SK-N-MC (cell line): ENCODE data around the gene PROSER2.

ENCODE experiments used
- EZH2 ChIP-seq: fragments of 200-600 bp; sonication (generic); IDR thresholded peaks from one replicate; pipeline ENCODE4 v1.6.1; 2017; ENCODE audit warnings: antibody characterized with exemption
- FOXP2 ChIP-seq: optimal IDR thresholded peaks from 2 replicates; pipeline ENCODE3; 2011; ENCODE audit warnings: mild to moderate bottlenecking, moderate library complexity; ENCODE audit not compliant: insufficient read depth; ENCODE audit errors: extremely low read length, control extremely low read depth
- POLR2AphosphoS5 ChIP-seq: IDR thresholded peaks from 2 replicates; pipeline ENCODE4 v1.6.1; 2012; ENCODE audit warnings: mild to moderate bottlenecking, low read depth, low read length, borderline replicate concordance

- TF ChIP-seq POLR2AphosphoS5 (no peak), EZH2 (no peak), FOXP2 (no peak)
These were observed 47.3 kb downstream of the PROSER2 start for GRCh38 chr10:11870461-11870780.
